ENCODE measurements around the gene CDK13. TPM values are rescaled to one million over a fixed set of nuclear protein-coding genes. Genes with fewer than 3 reads are reported as not detected.

Gene CDK13
- total RNA-seq, 1 experiment from 2014 or later, result 45.9 TPM

DNA sequence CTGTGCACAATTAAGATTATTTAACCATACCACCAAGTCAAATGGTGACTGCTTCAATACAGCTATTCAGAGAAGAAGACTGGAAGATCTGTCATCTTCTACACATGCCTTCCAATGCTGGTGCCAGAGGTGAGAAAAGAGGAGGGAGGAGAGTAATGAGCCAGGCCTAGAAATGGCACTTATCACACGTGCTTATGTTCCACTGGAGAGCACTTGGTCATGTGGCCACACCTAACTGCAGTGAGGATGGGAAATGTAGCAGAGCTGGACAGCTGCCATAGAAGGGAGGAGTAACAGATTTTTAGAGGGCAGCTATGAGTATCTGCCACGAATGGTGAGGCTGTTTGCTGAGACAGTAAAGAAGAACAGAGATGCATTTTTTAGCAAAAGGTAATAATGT lies 107.2 kb downstream of the CDK13 start:
- Mint-ChIP-seq H3K36me3 (ENCODE audit: insufficient read depth, unreplicated experiment) (peaks cover 16% of the 10 kb centered on the region), H3K27me3 (ENCODE audit: insufficient read depth, unreplicated experiment) (no peaks in the 10 kb centered on the region), H3K9me3 (ENCODE audit: unreplicated experiment) (no peaks in the 10 kb centered on the region), H3K4me1 (ENCODE audit: low read depth, unreplicated experiment) (peaks cover 11% of the 10 kb centered on the region), H3K4me3 (ENCODE audit: unreplicated experiment) (no peak overlapping the region), H3K27ac (ENCODE audit: unreplicated experiment) (no peak overlapping the region)
- intact Hi-C loops (cut with micrococcal nuclease; ENCODE audit: unreplicated experiment), result loop anchor here (10.0 kb wide), 1 partner anchor 472 kb away; no protein-coding TSS in a partner anchor
- no peak for TF ChIP-seq CTCF (IDR thresholded peaks at IDR 0.05; ENCODE audit: insufficient read depth in 1 of 2, low read depth in 1 of 2, low read length in 1 of 2, severe bottlenecking in 1 of 2, unreplicated experiment in 1 of 2)
- ChIA-PET POLR2A (no interaction called here), CTCF (interaction anchor here (0.6 kb wide), 1 partner anchor 74 kb away, joined by 4 read pairs; no protein-coding TSS in a partner anchor)
- Histone ChIP-seq H3K27me3 (replicated peaks; ENCODE audit: control insufficient read depth, insufficient read depth, low read length) (no peaks in the 10 kb centered on the region), H3K4me3 (ENCODE audit: low read depth, low read length) (no peak overlapping the region), H3K4me1 (peaks cover 9% of the 10 kb centered on the region), H3K9me3 (no peaks in the 10 kb centered on the region), H3K36me3 (ENCODE audit: control insufficient read depth, insufficient read depth, low read length) (no peaks in the 10 kb centered on the region)
- DNase-seq, result no peak
- no TSS peak for BruUV-seq (replicated peaks)

DNA sequence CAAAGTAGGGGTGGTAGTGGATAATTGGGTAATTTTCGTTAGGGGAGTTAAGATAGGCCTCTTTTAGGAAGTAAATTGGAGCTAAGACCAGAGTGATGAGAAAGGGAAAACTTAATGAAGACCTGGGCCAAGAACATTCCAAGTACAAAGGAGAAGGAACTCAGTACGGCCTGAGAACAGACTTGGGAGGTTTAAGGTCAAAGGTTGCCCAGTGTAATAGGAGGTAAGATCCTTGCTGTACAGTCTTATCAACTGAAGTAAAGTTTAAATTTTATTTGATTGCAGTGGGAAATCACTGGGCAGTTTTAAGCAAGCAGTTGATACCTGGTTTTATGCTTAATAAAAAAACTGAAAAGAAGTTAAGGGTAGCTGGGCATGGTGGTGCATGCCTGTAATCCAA lies 108.0 kb downstream of the CDK13 start:
- Histone ChIP-seq H3K4me3 (ENCODE audit: low read depth, low read length) (no peak overlapping the region), H3K4me1 (peaks cover 9% of the 10 kb centered on the region), H3K27me3 (replicated peaks; ENCODE audit: control insufficient read depth, insufficient read depth, low read length) (no peaks in the 10 kb centered on the region), H3K36me3 (ENCODE audit: control insufficient read depth, insufficient read depth, low read length) (no peaks in the 10 kb centered on the region), H3K9me3 (no peaks in the 10 kb centered on the region)
- CTCF ChIA-PET, result interaction anchor here (0.6 kb wide), 1 partner anchor 74 kb away, joined by 4 read pairs; no protein-coding TSS in a partner anchor
- H3K36me3 Mint-ChIP-seq (ENCODE audit: insufficient read depth, unreplicated experiment), result peaks cover 24% of the 10 kb centered on the region
- no TSS peak for BruUV-seq (replicated peaks)
- peaks cover 11% of the 10 kb centered on the region for H3K4me1 Mint-ChIP-seq (ENCODE audit: low read depth, unreplicated experiment)
- POLR2A ChIA-PET, result no interaction called here
- TF ChIP-seq CTCF (IDR thresholded peaks at IDR 0.05; ENCODE audit: insufficient read depth in 1 of 2, low read depth in 1 of 2, low read length in 1 of 2, severe bottlenecking in 1 of 2, unreplicated experiment in 1 of 2), result no peak
- no peaks in the 10 kb centered on the region for H3K27me3 Mint-ChIP-seq (ENCODE audit: insufficient read depth, unreplicated experiment)
- intact Hi-C loops (cut with micrococcal nuclease; ENCODE audit: unreplicated experiment), result loop anchor here (10.0 kb wide), 1 partner anchor 473 kb away; no protein-coding TSS in a partner anchor
- H3K9me3 Mint-ChIP-seq (ENCODE audit: unreplicated experiment), result no peaks in the 10 kb centered on the region
- H3K27ac Mint-ChIP-seq (ENCODE audit: unreplicated experiment), result no peak overlapping the region
- no peak for DNase-seq
- no peak overlapping the region for H3K4me3 Mint-ChIP-seq (ENCODE audit: unreplicated experiment)

GRCh38 chr7:40058636-40059035 lies 108.6 kb downstream of the CDK13 start:
- DNase-seq, result no peak
- no peaks in the 10 kb centered on the region for H3K27me3 ChIP-seq (replicated peaks; ENCODE audit: control insufficient read depth, insufficient read depth, low read length)
- H3K4me1 ChIP-seq, result peaks cover 9% of the 10 kb centered on the region
- Mint-ChIP-seq H3K36me3 (ENCODE audit: insufficient read depth, unreplicated experiment) (peaks cover 27% of the 10 kb centered on the region), H3K4me1 (ENCODE audit: low read depth, unreplicated experiment) (peaks cover 11% of the 10 kb centered on the region), H3K27ac (ENCODE audit: unreplicated experiment) (no peak overlapping the region), H3K27me3 (ENCODE audit: insufficient read depth, unreplicated experiment) (no peaks in the 10 kb centered on the region), H3K4me3 (ENCODE audit: unreplicated experiment) (no peak overlapping the region), H3K9me3 (ENCODE audit: unreplicated experiment) (no peaks in the 10 kb centered on the region)
- intact Hi-C loops (cut with micrococcal nuclease; ENCODE audit: unreplicated experiment), result loop anchor here (10.0 kb wide), 1 partner anchor 474 kb away; no protein-coding TSS in a partner anchor
- ChIA-PET POLR2A (no interaction called here), CTCF (no interaction called here)
- no peak overlapping the region for H3K4me3 ChIP-seq (ENCODE audit: low read depth, low read length)
- no TSS peak for BruUV-seq (replicated peaks)
- no peak for TF ChIP-seq CTCF (IDR thresholded peaks at IDR 0.05; ENCODE audit: insufficient read depth in 1 of 2, low read depth in 1 of 2, low read length in 1 of 2, severe bottlenecking in 1 of 2, unreplicated experiment in 1 of 2)
- H3K9me3 ChIP-seq, result no peaks in the 10 kb centered on the region
- H3K36me3 ChIP-seq (ENCODE audit: control insufficient read depth, insufficient read depth, low read length), result no peaks in the 10 kb centered on the region
